Brain (organoid and tissue), 1 donor: ENCODE measurements around the gene NDUFA9. TPM values are rescaled to one million over a fixed set of nuclear protein-coding genes. Genes with fewer than 3 reads are reported as not detected.

ENCODE experiments used
- polyA plus RNA-seq: library from polyadenylated mRNA; stranded (reverse); fragments of 350-450 nt; fragmentation: Illumina TruSeq; extraction: RNeasy Lipid Tissue Mini Kit (QIAGEN cat#74804); gene quantifications from one replicate; pipeline ENCODE4 v1.2.3, GENCODE V29; 2015; ENCODE audit warnings: low read depth, low replicate concordance; ENCODE audit not compliant: insufficient read depth

NDUFA9 gene
- polyA plus RNA-seq, 1 donor from 2014 or later = 126 TPM

Other genes with a start within 250 kb of the NDUFA9 start
- not detected for gene FGF6, start 203.3 kb upstream of the NDUFA9 start, polyA plus RNA-seq
- gene RAD51AP1, start 110.2 kb upstream of the NDUFA9 start, polyA plus RNA-seq = 6.7 TPM
- 19.3 TPM for gene DYRK4, start 86.9 kb upstream of the NDUFA9 start, polyA plus RNA-seq
- gene AKAP3, start 63 bp upstream of the NDUFA9 start, polyA plus RNA-seq = 2.2 TPM
- 9.8 TPM for gene GALNT8, start 71.3 kb downstream of the NDUFA9 start, polyA plus RNA-seq